Adipocyte (in vitro differentiated cells): ENCODE results near the gene MAEA.

Experiments used
- DNase-seq: peaks from one replicate; pipeline ENCODE4 v3.0.0-alpha.2; 2015; ENCODE audit warnings: low read depth
- H3K27me3 ChIP-seq: replicated peaks from 2 replicates; pipeline ENCODE4 v1.7.0; 2013; ENCODE audit warnings: mild to moderate bottlenecking, low read length, moderate library complexity; ENCODE audit not compliant: control insufficient read depth, insufficient read depth
- H3K36me3 ChIP-seq: 2 replicates; pipeline ENCODE4 v1.7.0; 2013; ENCODE audit warnings: low read length, mild to moderate bottlenecking, moderate library complexity; ENCODE audit not compliant: control insufficient read depth, insufficient read depth, severe bottlenecking
- H3K4me1 ChIP-seq: 2 replicates; pipeline ENCODE4 v1.7.0; 2013; ENCODE audit warnings: mild to moderate bottlenecking, low read length, moderate library complexity; ENCODE audit not compliant: control insufficient read depth, insufficient read depth
- H3K4me3 ChIP-seq: 2 replicates; pipeline ENCODE4 v1.7.0; 2013; ENCODE audit warnings: mild to moderate bottlenecking, low read length, moderate library complexity
- H3K9ac ChIP-seq: 2 replicates; pipeline ENCODE4 v1.7.0; 2013; ENCODE audit warnings: mild to moderate bottlenecking, low read length, moderate library complexity
- H3K9me3 ChIP-seq: 2 replicates; pipeline ENCODE4 v1.7.0; 2013; ENCODE audit warnings: mild to moderate bottlenecking, low read length, moderate library complexity; ENCODE audit not compliant: control insufficient read depth

The MAEA gene

GRCh38 chr4:1266881-1267763 lies 22.6 kb upstream of the MAEA start:
- Histone ChIP-seq H3K4me1 (no peaks in the 10 kb centered on the region), H3K36me3 (no peaks in the 10 kb centered on the region), H3K4me3 (no peak overlapping the region), H3K9ac (no peak overlapping the region), H3K27me3 (no peaks in the 10 kb centered on the region), H3K9me3 (peaks cover 13% of the 10 kb centered on the region)
- DNase-seq: no peak

- Histone ChIP-seq H3K9me3 (peaks cover 13% of the 10 kb centered on the region), H3K4me3 (no peak overlapping the region), H3K4me1 (no peaks in the 10 kb centered on the region), H3K36me3 (no peaks in the 10 kb centered on the region), H3K9ac (no peak overlapping the region), H3K27me3 (no peaks in the 10 kb centered on the region)
- no peak for DNase-seq
These were observed 20.5 kb upstream of the MAEA start for GRCh38 chr4:1269209-1269608.

DNA sequence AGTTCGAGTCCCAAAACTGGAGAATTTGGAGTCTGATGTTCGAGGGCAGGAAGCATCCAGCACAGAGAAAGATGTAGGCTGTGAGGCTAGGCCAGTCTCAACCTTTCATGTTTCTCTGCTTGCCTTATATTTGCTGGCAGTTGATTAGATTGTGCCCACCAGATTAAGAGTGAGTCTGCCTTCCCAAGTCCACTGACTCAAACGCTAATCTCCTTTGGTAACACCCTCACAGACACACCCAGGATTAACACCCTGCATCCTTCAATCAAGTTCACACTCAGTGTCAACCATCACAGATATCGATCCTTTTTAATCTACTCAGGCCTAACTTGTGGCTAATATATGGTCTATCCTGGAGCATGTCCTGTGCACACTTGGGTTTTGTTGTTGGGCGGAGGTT lies 18.0 kb upstream of the MAEA start:
- DNase-seq: no peak
- Histone ChIP-seq H3K9ac (no peak overlapping the region), H3K9me3 (peaks cover 13% of the 10 kb centered on the region), H3K4me3 (no peak overlapping the region), H3K27me3 (peaks cover 2% of the 10 kb centered on the region), H3K36me3 (no peaks in the 10 kb centered on the region), H3K4me1 (no peaks in the 10 kb centered on the region)

DNA sequence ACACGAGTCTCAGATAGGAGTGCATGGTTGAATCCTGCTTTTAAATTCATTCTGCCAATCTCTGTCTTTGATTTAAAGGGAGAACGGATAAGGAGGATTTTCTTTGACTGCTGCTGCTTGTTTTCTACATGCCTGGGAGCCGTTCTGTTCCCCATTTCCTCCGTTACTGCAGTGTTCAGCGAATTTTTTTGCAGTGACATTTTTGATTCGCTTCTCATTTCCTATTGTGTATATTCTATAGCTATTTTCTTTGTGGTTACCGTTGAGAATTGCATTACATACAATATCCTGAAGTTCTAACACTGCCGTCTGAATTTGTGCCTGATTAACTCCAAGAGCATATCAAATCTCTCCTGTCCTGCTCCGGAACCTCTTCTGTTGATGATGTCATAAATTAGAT lies 14.8 kb upstream of the MAEA start:
- H3K27me3 ChIP-seq: peaks cover 2% of the 10 kb centered on the region
- no peak for DNase-seq
- H3K9ac ChIP-seq: no peak overlapping the region
- H3K4me1 ChIP-seq: no peaks in the 10 kb centered on the region
- H3K4me3 ChIP-seq: no peak overlapping the region
- H3K9me3 ChIP-seq: peaks cover 3% of the 10 kb centered on the region
- no peaks in the 10 kb centered on the region for H3K36me3 ChIP-seq

DNA sequence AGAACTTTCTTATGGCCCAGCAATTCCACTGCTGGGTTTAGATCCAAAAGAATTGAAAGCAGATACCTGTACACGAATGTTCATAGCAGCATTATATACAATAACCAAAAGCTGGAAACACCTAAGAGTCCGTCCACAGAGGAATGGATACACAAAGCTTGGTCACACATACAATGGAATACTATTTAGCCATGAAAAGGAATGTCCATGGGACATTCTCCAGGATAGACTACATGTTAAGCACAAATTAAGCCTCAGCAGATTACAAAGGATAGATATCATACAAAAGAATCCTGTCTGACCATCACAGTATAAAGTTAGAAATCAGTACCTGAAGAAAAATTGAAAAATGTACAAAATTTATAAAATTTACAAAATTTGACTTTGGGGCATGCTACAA lies 12.7 kb upstream of the MAEA start:
- DNase-seq: no peak
- Histone ChIP-seq H3K36me3 (no peaks in the 10 kb centered on the region), H3K4me3 (no peak overlapping the region), H3K27me3 (peaks cover 2% of the 10 kb centered on the region), H3K4me1 (no peaks in the 10 kb centered on the region), H3K9me3 (no peaks in the 10 kb centered on the region), H3K9ac (no peak overlapping the region)

DNA sequence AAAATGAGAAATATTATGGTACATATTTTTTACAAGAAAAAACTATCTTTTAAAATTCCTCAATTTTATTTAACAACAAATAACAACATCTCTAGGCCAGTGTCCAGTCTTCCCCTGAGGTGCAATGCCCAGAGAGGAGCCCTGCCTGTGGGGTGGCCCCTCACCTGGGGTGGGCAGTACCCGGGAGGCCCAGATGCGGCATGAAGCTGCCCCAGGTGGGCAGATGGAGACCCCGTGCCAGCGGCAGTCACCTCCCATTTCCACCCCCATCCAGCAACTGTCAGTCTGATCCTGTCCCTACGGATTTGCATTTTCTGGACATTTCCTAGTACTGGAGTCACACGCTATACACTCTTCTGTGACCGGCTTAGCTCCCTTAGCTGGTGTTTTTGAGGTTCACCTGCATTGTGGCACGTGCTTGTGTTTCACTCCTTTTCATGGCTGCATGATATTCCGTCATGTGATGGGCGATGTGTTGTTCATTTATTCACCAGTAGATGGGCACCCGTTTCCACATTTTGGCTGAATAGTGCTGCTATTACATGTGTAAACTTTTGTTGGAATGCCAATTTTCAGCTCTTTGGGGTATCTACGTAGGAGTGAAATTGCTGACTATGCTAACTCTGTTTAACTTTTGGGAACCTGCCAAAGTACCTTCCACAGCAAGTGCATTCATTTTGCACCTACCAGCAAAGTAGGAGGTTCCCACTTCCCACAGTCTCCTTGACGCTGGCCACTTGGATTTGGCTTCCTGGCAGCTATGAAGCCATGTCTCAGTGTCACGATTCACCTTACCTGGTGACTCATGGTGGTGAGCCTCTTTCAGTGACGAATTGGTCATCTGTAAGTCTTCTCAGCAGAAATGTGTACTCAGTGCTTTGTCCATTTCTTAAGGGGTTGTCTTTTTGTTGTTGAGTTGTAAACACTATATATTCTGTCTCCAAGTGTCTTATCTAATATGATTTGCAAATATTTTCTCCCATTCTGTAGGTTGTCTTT lies 11.7 kb upstream of the MAEA start:
- Histone ChIP-seq H3K4me3 (no peak overlapping the region), H3K27me3 (peaks cover 2% of the 10 kb centered on the region), H3K9ac (no peak overlapping the region), H3K4me1 (no peaks in the 10 kb centered on the region), H3K9me3 (no peaks in the 10 kb centered on the region), H3K36me3 (no peaks in the 10 kb centered on the region)
- DNase-seq: no peak

DNA sequence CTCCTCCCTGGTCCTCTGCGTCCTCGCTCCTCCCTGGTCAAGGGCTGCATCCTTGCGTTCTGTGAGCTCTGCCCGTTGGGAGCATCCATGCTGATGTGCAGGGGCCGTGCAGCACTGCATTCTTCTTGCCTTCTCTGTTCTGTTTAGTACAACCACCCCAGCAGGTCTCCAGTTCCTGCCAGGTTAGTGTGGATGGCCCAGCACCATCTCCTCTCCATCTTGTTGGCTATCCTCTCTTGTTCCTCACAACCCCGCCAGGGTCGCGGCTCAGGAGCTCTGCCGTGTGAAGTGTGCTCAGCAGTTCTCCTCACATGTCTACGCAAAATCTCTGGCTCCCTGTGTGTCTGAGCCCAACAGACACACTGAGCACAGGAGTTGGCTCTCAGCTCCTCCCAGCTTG lies 10.4 kb upstream of the MAEA start:
- Histone ChIP-seq H3K27me3 (peaks cover 2% of the 10 kb centered on the region), H3K4me3 (no peak overlapping the region), H3K4me1 (no peaks in the 10 kb centered on the region), H3K9ac (no peak overlapping the region), H3K9me3 (no peaks in the 10 kb centered on the region), H3K36me3 (no peaks in the 10 kb centered on the region)
- no peak for DNase-seq

DNA sequence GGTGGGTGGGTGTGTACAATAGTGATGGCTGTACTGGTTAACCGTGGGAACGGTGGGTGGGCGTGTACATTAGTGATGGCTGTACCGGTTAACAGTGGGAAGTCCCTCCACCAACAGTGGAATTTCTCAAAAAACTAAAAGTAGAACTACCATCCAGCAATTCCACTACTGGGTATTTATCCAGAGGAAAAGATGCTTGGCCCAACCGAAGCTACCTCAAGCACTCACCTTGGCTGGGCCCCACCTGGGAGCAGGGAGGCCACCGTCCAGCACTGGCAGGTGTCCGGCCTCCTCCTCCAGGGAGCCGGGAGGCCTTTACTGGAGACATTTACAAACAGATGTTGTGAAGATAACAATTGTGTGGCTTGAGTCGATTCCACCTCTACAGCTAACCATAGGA lies 6.0 kb upstream of the MAEA start:
- no peaks in the 10 kb centered on the region for H3K9me3 ChIP-seq
- H3K9ac ChIP-seq: no peak overlapping the region
- H3K27me3 ChIP-seq: no peaks in the 10 kb centered on the region
- peaks cover 3% of the 10 kb centered on the region for H3K4me1 ChIP-seq
- H3K4me3 ChIP-seq: no peak overlapping the region
- H3K36me3 ChIP-seq: no peaks in the 10 kb centered on the region
- DNase-seq: no peak

DNA sequence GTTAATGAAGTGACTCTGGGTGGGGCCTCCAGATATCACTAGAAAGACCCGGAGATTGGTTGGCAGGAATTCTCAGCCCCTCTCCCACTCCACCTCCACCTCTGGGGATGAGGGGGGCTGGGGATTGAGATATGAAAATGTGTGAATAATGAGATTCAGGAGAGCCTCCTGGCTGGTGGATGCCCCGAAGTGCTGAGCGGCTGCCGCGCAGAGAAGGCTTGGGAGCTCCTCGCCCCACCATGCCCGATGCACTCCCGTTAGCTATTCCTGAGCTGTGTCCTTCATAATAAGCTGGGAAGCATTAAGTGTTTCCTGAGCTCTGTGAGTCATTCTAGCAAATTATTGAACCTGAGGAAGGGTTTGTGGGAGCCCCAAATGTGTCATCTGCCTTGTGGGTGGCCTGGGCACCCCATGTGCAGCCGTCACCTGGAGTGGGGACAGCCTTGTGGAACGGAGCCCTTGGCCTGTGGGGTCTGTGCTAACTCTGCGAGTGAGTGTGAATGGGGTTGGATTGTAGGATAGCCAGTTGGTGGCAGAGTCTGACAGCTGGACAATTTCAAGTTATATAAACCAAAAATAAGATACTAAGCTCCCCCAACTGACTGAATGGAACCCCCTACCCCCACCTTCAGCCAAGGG lies 4.4 kb upstream of the MAEA start:
- no peaks in the 10 kb centered on the region for H3K36me3 ChIP-seq
- no peaks in the 10 kb centered on the region for H3K27me3 ChIP-seq
- H3K9me3 ChIP-seq: no peaks in the 10 kb centered on the region
- H3K4me3 ChIP-seq: no peak overlapping the region
- DNase-seq: no peak
- H3K9ac ChIP-seq: no peak overlapping the region
- peaks cover 7% of the 10 kb centered on the region for H3K4me1 ChIP-seq

DNA sequence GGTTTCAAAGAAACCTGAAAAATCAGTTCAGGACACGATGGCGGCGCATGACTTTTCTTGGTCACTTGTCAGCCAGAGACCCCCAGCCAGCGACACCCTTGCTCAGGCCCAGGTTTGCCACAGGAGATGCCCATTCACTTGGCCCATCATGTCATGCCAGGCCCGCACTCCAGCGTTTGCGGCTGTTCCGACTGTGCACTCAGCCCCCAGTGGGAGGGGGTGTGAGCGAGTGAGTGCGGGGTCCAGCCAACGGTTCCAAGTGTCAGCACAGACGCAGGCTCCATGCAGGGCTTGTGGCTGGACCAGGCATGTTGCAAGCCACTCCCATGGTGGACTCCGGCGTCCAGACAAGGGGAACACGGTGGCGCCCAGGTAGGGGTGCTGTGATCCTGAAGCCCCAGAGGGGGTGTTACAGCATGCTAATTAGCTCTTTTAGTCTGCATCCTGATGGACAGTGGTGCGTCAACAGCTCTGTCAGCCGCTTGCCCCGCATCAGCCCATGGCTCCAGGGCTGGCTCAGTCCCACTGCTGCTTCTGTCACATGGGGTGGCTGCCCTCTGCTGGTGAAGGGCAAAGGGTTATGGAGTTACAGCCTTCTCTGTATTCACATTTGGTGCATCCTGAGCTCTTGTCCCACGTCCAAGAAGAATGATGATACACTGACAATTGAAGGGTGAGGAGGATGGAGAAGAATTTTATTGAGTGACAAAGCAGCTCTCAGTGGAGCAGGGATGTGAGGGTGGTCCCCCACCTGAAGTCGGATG lies 3.7 kb upstream of the MAEA start:
- DNase-seq: no peak
- no peak overlapping the region for H3K9ac ChIP-seq

More for the DNA sequence above, 3.7 kb upstream of the MAEA start:
- Histone ChIP-seq H3K4me1 (peaks cover 12% of the 10 kb centered on the region), H3K9me3 (no peaks in the 10 kb centered on the region), H3K4me3 (no peak overlapping the region), H3K27me3 (no peaks in the 10 kb centered on the region), H3K36me3 (no peaks in the 10 kb centered on the region)
